Caco-2 (cell line): ENCODE measurements around the gene CHST7. TPM values are rescaled to one million over a fixed set of nuclear protein-coding genes. Genes with fewer than 3 reads are reported as not detected.

Source experiments
- BruUV-seq: library from RNA; stranded (reverse); fragments of 400-500 nt; replicated peaks from 2 replicates; lab custom pipeline; 2021; lab: Mats Ljungman, UMichigan
- CTCF ChIA-PET: fragments of 300-600 bp; sonication (Branson Sonifier 250); formaldehyde crosslinking; loops from one replicate; lab custom pipeline; 2022; ENCODE audit warnings: antibody characterized with exemption; lab: Charles Lee
- POLR2A ChIA-PET: fragments of 300-600 bp; sonication (Branson Sonifier 250); formaldehyde crosslinking; loops from one replicate; lab custom pipeline; 2022; ENCODE audit warnings: antibody characterized with exemption; lab: Charles Lee
- DNase-seq, 2 experiments: peaks; one replicate each; pipeline versions ENCODE4 v3.0.0 to v3.0.0-alpha.2; 2020 to 2022
- H3K27me3 ChIP-seq: replicated peaks from 2 replicates; pipeline ENCODE4 v1.6.0; 2011; ENCODE audit warnings: low read length; ENCODE audit not compliant: control insufficient read depth, insufficient read depth
- H3K36me3 ChIP-seq: 2 replicates; pipeline ENCODE4 v1.5.1; 2011; ENCODE audit warnings: low read length; ENCODE audit not compliant: control insufficient read depth, insufficient read depth
- H3K4me1 ChIP-seq: fragments of 250-450 bp; sonication (Bioruptor Pico); 2 replicates; pipeline ENCODE4 v1.5.1; 2020; ENCODE audit warnings: mild to moderate bottlenecking
- H3K4me3 ChIP-seq: 2 replicates; pipeline ENCODE4 v1.5.1; 2011; ENCODE audit warnings: low read depth, mild to moderate bottlenecking, control low read depth, low read length
- H3K9me3 ChIP-seq: fragments of 250-450 bp; sonication (Bioruptor Pico); 2 replicates; pipeline ENCODE4 v1.5.1; 2020; ENCODE audit warnings: mild to moderate bottlenecking, moderate library complexity
- H3K27ac Mint-ChIP-seq: one replicate; pipeline ENCODE4 v1.8.0; 2022; ENCODE audit warnings: mixed read lengths; ENCODE audit not compliant: unreplicated experiment
- H3K27me3 Mint-ChIP-seq: one replicate; pipeline ENCODE4 v1.8.0; 2022; ENCODE audit warnings: mixed read lengths; ENCODE audit not compliant: insufficient read depth, unreplicated experiment
- H3K36me3 Mint-ChIP-seq: one replicate; pipeline ENCODE4 v1.8.0; 2022; ENCODE audit warnings: mild to moderate bottlenecking, mixed read lengths; ENCODE audit not compliant: insufficient read depth, unreplicated experiment
- H3K4me1 Mint-ChIP-seq: one replicate; pipeline ENCODE4 v1.8.0; 2022; ENCODE audit warnings: low read depth, mixed read lengths; ENCODE audit not compliant: unreplicated experiment
- H3K4me3 Mint-ChIP-seq: one replicate; pipeline ENCODE4 v1.8.0; 2022; ENCODE audit warnings: mild to moderate bottlenecking, moderate library complexity, mixed read lengths; ENCODE audit not compliant: unreplicated experiment
- H3K9me3 Mint-ChIP-seq: one replicate; pipeline ENCODE4 v1.8.0; 2022; ENCODE audit warnings: mixed read lengths; ENCODE audit not compliant: unreplicated experiment
- intact Hi-C: fragments of 100-400 bp; cut with micrococcal nuclease; formaldehyde crosslinking; loops from one replicate; pipeline ENCODE4 v1.10.0; 2022; ENCODE audit not compliant: unreplicated experiment
- total RNA-seq: library from RNA; stranded (reverse); gene quantifications from 2 replicates; pipeline ENCODE4 v1.2.3, GENCODE V29; 2022
- TF ChIP-seq, protein P1 (sequence below), 2 experiments: fragments of 200-600 bp in 1 of 2; IDR thresholded peaks; 1 replicate in 1 of 2; 2 replicates in 1 of 2; pipeline versions ENCODE4 v1.5.1 to v1.8.0; 2011 to 2022; ENCODE audit warnings: antibody characterized with exemption in 1 of 2, control low read depth in 1 of 2, inconsistent platforms in 1 of 2, low read depth in 1 of 2, low read length in 1 of 2, mild to moderate bottlenecking in 1 of 2, moderate library complexity in 1 of 2; ENCODE audit not compliant: insufficient read depth in 1 of 2, severe bottlenecking in 1 of 2, unreplicated experiment in 1 of 2

The CHST7 gene
- total RNA-seq, 1 experiment from 2014 or later = 2.4 TPM

GRCh38 chrX:46545111-46546005 is 28.2 kb upstream of the CHST7 start, which contains the start of gene ZNF674:
TSS of gene ZNF674 (minus strand) at chrX:46545421. CDS start at chrX:46542087, 3,334 bp downstream.
- Mint-ChIP-seq H3K9me3 (no peaks in the 10 kb centered on the region), H3K36me3 (peaks cover 18% of the 10 kb centered on the region), H3K27me3 (no peaks in the 10 kb centered on the region), H3K4me1 (no peaks in the 10 kb centered on the region), H3K4me3 (peak within 1 kb of the TSS; percentile 96), H3K27ac (peak within 1 kb of the TSS; percentile 90)
- Histone ChIP-seq H3K9me3 (no peaks in the 10 kb centered on the region), H3K4me1 (no peaks in the 10 kb centered on the region), H3K36me3 (no peaks in the 10 kb centered on the region), H3K4me3 (peak within 1 kb of the TSS; percentile 72), H3K27me3 (no peaks in the 10 kb centered on the region)
- intact Hi-C loops = no loop called here
- TF ChIP-seq, protein P1, sequence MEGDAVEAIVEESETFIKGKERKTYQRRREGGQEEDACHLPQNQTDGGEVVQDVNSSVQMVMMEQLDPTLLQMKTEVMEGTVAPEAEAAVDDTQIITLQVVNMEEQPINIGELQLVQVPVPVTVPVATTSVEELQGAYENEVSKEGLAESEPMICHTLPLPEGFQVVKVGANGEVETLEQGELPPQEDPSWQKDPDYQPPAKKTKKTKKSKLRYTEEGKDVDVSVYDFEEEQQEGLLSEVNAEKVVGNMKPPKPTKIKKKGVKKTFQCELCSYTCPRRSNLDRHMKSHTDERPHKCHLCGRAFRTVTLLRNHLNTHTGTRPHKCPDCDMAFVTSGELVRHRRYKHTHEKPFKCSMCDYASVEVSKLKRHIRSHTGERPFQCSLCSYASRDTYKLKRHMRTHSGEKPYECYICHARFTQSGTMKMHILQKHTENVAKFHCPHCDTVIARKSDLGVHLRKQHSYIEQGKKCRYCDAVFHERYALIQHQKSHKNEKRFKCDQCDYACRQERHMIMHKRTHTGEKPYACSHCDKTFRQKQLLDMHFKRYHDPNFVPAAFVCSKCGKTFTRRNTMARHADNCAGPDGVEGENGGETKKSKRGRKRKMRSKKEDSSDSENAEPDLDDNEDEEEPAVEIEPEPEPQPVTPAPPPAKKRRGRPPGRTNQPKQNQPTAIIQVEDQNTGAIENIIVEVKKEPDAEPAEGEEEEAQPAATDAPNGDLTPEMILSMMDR (IDR thresholded peaks at IDR 0.05; ENCODE audit: insufficient read depth in 1 of 2, low read depth in 1 of 2, low read length in 1 of 2, severe bottlenecking in 1 of 2, unreplicated experiment in 1 of 2) = peak in 1 of 2 experiments; percentile 34
- TSS peak; percentile 60 for BruUV-seq
- ChIA-PET POLR2A (no interaction called here), CTCF (no interaction called here)
- DNase-seq = peak; percentile 91

DNA sequence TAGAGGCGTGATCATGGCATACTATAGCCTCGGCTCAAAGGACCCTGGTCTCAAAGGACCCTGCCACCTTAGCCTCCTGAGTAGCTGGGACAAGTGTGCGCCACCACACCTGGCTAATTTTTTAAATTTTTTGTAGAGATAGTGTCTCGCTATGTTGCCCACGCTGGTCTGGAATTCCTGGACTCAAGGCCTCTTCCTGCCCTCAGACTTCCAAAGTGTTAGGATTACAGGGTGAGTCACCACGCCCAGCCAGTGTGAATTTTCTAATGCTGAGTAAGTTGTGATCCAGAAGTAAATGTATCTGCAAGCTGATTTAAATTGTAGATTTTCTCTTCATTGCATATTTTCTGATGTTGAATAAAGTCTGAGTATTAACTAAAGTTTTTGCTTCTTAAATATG is 25.7 kb upstream of the CHST7 start:
- no peaks in the 10 kb centered on the region for H3K9me3 Mint-ChIP-seq
- ChIA-PET POLR2A (no interaction called here), CTCF (no interaction called here)
- no peak overlapping the region for H3K27ac Mint-ChIP-seq
- Histone ChIP-seq H3K36me3 (no peaks in the 10 kb centered on the region), H3K4me3 (no peak overlapping the region), H3K9me3 (no peaks in the 10 kb centered on the region), H3K27me3 (no peaks in the 10 kb centered on the region), H3K4me1 (no peaks in the 10 kb centered on the region)
- no peaks in the 10 kb centered on the region for H3K4me1 Mint-ChIP-seq
- BruUV-seq = no TSS peak
- TF ChIP-seq, protein P1 (IDR thresholded peaks at IDR 0.05; ENCODE audit: insufficient read depth in 1 of 2, low read depth in 1 of 2, low read length in 1 of 2, severe bottlenecking in 1 of 2, unreplicated experiment in 1 of 2) = no peak
- H3K4me3 Mint-ChIP-seq = no peak overlapping the region
- peaks cover 21% of the 10 kb centered on the region for H3K36me3 Mint-ChIP-seq
- intact Hi-C loops = no loop called here
- no peak for DNase-seq
- no peaks in the 10 kb centered on the region for H3K27me3 Mint-ChIP-seq

DNA sequence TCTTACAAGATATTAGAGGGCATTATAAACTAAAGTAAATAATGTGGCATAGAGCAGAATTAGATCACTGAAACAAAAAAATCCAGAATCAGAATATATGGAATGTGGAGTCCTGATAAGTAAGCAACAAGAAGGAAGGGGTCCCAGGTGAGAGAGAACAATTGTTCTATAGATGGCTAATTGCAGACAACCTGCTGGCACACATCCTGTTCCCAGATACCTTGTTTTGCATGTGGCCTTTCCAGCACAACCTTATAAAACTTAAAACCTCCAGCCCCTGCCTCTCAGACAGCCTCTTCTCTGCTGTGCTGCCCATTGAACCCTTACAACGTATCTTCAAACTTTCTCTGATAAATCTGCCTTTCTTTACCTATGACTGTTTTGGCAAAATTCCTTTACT is 23.7 kb upstream of the CHST7 start:
- Mint-ChIP-seq H3K27me3 (no peaks in the 10 kb centered on the region), H3K9me3 (no peaks in the 10 kb centered on the region), H3K36me3 (peaks cover 21% of the 10 kb centered on the region), H3K27ac (no peak overlapping the region), H3K4me1 (no peaks in the 10 kb centered on the region), H3K4me3 (no peak overlapping the region)
- ChIA-PET CTCF (no interaction called here), POLR2A (no interaction called here)
- Histone ChIP-seq H3K4me1 (no peaks in the 10 kb centered on the region), H3K4me3 (no peak overlapping the region), H3K9me3 (no peaks in the 10 kb centered on the region), H3K36me3 (no peaks in the 10 kb centered on the region), H3K27me3 (no peaks in the 10 kb centered on the region)
- TF ChIP-seq, protein P1 (IDR thresholded peaks at IDR 0.05; ENCODE audit: insufficient read depth in 1 of 2, low read depth in 1 of 2, low read length in 1 of 2, severe bottlenecking in 1 of 2, unreplicated experiment in 1 of 2) = no peak
- no peak for DNase-seq
- intact Hi-C loops = no loop called here
- BruUV-seq = no TSS peak
